Fibroblast of upper back skin (primary cell): ENCODE results near the gene RAG2.
"Not testable (repeated sequence)": the region's sequence is repeated elsewhere in the genome, so short reads cannot be mapped to it uniquely, and the experiment has no call there.

Experiments used
- DNase-seq: peaks from one replicate; pipeline ENCODE4 v3.0.0-alpha.2; 2013

The RAG2 gene

GRCh38 chr11:36596880-36597279 is 1.2 kb downstream of the RAG2 start:
- DNase-seq = no peak

DNA sequence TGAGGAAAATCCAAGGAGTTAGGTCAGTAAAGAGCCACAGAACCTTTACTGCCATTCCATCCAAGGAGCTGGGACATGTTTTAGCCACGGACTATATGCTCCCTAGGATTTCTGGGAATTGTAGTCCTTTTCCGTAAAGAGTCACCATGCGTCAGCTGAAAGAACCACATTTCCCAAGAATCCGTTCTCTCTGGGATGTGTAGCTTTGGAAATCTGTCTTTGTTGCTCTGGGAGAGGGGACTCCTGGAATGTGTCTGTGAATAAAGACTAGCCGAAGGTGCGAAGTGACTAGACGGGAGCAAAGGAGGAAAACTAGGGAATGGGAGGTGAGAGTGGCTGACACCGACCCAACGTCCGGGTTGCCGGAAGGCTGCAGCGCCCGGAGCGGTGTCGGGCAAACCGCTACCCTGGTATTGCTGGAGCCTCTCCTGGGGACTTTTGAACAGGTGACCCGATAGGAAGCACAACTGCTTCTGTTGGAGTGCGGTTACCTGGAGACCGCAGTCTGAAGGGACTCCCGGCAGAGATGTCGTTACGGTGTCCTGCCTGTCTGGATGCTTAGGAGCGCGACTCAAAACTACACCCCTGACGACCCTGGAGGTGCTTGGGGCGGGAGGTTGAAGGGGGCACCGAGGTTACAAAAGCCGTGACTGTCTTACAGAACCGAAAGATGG is 3.6 kb downstream of the RAG2 start, which contains the start of gene IFTAP:
TSS of gene IFTAP (plus strand) at position 187 of the 674 bp plus-strand sequence. CDS start 15,602 bp downstream, outside the sequence.
- DNase-seq = peak; percentile 93

DNA sequence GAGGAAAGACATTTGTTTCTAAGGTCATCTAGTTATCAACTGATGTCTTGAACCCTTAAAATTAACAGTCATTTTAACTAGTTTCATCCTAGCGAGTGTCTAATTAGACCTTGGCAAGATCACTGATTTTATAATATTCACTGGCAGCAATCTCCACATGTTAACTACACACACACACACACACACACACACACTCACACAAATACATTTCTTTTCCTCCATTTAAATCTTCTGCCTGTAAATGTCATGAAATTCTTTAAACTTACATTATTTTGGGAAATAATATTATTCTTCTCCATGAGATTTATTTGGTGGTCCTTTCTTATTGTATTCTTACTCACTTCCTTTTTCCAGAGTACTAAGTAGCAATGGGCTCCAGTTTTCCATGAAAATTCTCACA is 6.6 kb downstream of the RAG2 start:
- no peak for DNase-seq

DNA sequence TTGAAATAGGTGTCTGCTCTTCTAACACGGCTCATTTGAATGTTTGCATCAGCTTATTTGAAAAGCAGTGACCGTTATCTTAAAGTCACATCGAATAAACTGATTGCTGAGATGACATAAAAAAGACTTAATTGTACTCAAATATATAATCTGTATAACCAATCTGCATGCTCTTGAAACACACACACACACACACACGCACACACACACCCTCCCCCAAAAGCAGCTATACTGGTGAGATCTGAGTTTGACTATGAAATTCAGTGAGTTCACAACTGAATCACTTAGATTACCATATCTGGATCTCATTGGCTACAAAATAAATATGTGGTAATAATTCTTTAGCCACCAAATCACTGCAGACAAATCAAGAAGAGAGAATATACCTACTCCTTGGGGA is 7.5 kb downstream of the RAG2 start:
- no peak for DNase-seq

- DNase-seq = peak; percentile 31
Measured at GRCh38 chr11:36588099-36588498, 9.9 kb downstream of the RAG2 start.

- DNase-seq = no peak
Measured at GRCh38 chr11:36586543-36586942, 11.5 kb downstream of the RAG2 start.

- no peak for DNase-seq
Measured at GRCh38 chr11:36583667-36584066, 14.4 kb downstream of the RAG2 start.

GRCh38 chr11:36581536-36581935 is 16.5 kb downstream of the RAG2 start:
- no peak for DNase-seq

DNA sequence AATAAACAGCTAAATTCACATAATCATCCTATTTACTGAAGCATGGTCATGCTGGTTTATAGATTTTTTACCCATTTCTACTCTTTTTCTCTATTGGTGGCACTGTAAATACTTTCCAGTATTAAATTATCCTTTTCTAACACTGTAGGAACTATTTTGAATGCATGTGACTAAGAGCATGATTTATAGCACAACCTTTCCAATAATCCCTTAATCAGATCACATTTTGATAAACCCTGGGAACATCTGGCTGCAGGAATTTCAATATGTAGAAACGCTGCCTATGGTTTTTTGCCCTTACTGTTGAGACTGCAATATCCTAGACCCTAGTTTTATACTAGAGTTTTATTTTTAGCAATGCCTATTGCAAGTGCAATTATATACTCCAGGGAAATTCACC is 19.6 kb downstream of the RAG2 start:
- DNase-seq = peak; percentile 5

DNA sequence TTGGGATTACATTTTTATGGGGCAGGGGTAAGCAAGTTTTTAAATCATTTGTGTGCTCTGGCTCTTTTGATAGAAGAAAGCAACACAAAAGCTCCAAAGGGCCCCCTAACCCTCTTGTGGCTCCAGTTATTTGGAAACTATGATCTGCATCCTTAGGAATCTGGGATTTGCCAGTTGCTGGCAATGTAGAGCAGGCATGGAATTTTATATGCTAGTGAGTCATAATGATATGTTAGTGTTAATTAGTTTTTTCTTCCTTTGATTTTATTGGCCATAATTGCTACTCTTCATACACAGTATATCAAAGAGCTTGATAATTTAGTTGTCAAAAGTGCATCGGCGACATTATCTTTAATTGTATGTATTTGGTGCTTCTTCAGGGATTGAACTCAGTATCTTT is 20.2 kb downstream of the RAG2 start:
- peak; percentile 63 for DNase-seq

GRCh38 chr11:36577373-36577772 is 20.7 kb downstream of the RAG2 start:
- DNase-seq = no peak

- no peak for DNase-seq
Measured at GRCh38 chr11:36574486-36574885, 23.6 kb downstream of the RAG2 start.

GRCh38 chr11:36569095-36569494 is 28.9 kb downstream of the RAG2 start:
- DNase-seq = no peak

DNA sequence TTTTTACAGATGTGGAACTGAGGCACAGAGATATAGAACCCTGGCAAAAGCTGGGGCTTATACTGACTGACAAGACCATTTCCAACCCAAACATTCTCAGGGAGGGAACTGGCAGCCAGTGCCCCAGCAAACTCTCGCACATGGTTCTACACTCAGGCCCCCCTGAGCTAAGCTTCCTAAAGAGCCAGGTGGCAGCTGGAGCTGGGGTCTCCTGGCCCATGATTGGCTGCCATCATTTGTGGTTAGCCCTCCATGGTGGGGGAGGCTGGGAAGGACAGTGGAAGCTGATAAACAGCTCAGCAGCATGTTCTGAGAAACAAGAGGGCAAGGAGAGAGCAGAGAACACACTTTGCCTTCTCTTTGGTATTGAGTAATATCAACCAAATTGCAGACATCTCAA is 30.3 kb downstream of the RAG2 start, which contains the start of gene RAG1:
TSS of gene RAG1 (plus strand) at position 314 of the 400 bp plus-strand sequence. CDS start 5,298 bp downstream, outside the sequence.
- DNase-seq = no peak

DNA sequence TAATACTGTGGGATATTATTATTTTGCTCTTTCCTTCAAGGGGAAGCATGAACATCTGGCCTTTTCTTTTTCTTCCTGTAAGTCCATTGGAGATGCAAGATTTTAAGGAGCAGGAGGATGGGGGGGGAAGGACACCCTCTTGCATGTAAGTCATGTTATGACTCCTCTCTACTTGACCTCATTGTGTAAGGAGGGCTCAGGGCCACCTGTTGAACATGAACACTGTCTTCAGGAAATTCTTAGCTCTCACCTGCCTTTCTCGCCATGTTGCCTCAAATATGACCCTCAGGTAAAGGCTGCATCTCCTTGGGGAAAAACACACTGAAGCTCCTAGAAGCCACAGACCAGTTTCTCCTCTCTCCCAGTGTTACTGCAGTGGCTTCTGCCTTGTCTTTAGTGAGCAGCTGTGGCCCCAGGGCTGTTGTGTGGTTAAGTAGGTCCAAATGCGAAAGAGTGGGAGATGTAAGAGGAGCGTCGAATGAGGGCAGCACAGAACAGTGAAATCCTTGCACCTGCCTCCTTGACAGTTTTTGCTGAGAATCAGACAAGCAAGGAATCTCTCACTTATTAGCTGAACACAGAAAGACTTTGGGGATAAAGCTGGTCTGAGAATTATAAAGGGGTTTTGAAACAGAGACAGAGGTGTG is 31.5 kb downstream of the RAG2 start:
- no peak for DNase-seq

- no peak for DNase-seq
Measured at GRCh38 chr11:36565031-36565610, 32.9 kb downstream of the RAG2 start.

DNA sequence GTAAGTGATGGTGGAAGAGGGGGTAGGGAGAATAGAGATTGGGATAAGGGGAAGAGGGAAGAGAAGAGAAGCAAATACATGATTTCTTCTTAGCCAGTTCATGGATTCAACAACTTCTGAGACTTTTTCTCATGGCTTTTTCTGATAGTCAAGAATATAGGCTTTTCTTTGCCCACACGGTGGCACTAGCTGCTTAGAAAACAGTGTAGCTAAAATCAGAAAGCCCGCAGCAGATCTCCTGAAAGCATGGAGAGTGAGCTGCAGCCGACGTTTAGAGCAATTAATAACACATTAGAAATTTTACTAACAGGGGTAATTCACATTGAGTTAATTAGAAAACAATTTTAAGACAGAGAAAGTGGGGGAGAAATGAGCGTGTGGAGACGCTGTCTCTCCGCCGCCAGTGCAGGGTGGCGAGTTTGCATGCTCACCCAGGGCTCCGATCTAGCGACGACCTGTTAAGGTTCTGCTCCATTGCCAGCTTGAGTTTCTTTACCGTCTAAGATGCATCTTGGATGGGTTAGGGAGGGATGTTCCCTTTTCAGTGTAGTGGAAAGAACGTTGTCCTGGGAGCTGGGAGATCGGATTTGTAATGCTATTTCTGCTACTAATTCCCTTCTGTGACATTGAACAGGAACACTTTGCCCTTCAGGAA is 33.5 kb downstream of the RAG2 start:
- DNase-seq = peak; percentile 64

- DNase-seq = no peak
Measured at GRCh38 chr11:36558571-36559413, 39.2 kb downstream of the RAG2 start.

GRCh38 chr11:36557991-36558390 is 40.0 kb downstream of the RAG2 start:
- DNase-seq = no peak

GRCh38 chr11:36557390-36557789 is 40.6 kb downstream of the RAG2 start:
- not testable (repeated sequence) for DNase-seq

DNA sequence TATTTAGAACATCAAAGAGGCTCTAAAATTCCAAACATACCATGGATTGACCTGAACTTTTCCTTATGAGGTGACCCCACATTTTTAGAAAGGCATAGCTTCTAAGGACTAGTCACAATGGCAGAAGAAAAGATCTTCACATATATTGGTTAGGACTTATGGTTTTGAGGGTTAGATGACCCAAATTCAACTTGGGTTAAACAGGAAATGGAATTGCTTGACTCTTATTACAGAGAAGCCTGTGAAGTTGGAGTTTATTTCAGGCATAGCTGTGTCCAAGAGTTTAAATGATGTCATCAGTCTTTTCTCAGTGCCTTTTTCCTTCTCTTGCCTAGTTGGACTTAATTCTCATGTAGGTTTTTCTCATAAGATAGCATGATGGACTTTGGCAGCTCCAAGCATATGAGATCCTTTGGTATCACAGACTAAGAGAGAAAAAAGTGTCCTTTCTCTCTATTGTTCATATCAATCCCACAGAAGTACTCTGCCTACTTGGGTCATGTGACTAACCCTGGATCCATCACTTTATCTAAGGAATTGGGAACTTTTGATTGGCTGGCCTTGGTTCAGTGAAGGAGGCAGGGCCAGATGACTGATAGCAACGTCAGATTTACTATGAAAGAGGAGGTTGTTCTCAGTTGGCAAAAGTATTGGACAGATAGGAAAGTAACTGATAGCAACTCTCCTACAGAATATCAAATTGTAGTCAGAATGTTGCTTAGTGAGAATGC is 47.5 kb downstream of the RAG2 start:
- DNase-seq = no peak
